Activated CD8-positive, alpha-beta memory T cell treated with anti-CD3 and anti-CD28 coated beads, Interleukin-2, amount 10 ng/mL, durations not matched to agents 7 days and 5 days (primary cell): Measurements from ENCODE around the gene VNN1. TPM values are rescaled to one million over a fixed set of nuclear protein-coding genes. Genes with fewer than 3 reads are reported as not detected.
"Not testable (repeated sequence)": the region's sequence is repeated elsewhere in the genome, so short reads cannot be mapped to it uniquely, and the experiment has no call there.

Experiments used
- ATAC-seq: fragments of 150-1000 bp; cut with Tn5 transposase; one replicate; pipeline ENCODE4 v1.10.0; 2021; ENCODE audit warnings: moderate library complexity
- CTCF ChIA-PET: fragments of 350-600 bp; sonication (Branson Sonifier 250); formaldehyde crosslinking; loops from one replicate; lab custom pipeline; 2021; ENCODE audit warnings: antibody characterized with exemption; lab: Charles Lee
- DNase-seq: peaks from one replicate; pipeline ENCODE4 v3.0.0-alpha.2; 2020
- H3K27ac Mint-ChIP-seq: one replicate; pipeline ENCODE4 v1.8.0; 2021; ENCODE audit warnings: mild to moderate bottlenecking, mixed read lengths
- H3K27me3 Mint-ChIP-seq: one replicate; pipeline ENCODE4 v1.8.0; 2021; ENCODE audit warnings: mixed read lengths
- H3K36me3 Mint-ChIP-seq: one replicate; pipeline ENCODE4 v1.8.0; 2021; ENCODE audit warnings: mild to moderate bottlenecking, mixed read lengths
- H3K4me1 Mint-ChIP-seq: one replicate; pipeline ENCODE4 v1.8.0; 2021; ENCODE audit warnings: mixed read lengths
- H3K4me3 Mint-ChIP-seq: one replicate; pipeline ENCODE4 v1.8.0; 2021; ENCODE audit warnings: mild to moderate bottlenecking, moderate library complexity, mixed read lengths
- H3K9me3 Mint-ChIP-seq: one replicate; pipeline ENCODE4 v1.8.0; 2022; ENCODE audit warnings: low read depth, mixed read lengths
- total RNA-seq, 2 experiments: library from RNA; stranded (reverse); gene quantifications; one replicate each; pipeline ENCODE4 v1.2.3, GENCODE V29; 2021

Gene VNN1
- total RNA-seq, 2 experiments from 2014 or later = not detected

DNA sequence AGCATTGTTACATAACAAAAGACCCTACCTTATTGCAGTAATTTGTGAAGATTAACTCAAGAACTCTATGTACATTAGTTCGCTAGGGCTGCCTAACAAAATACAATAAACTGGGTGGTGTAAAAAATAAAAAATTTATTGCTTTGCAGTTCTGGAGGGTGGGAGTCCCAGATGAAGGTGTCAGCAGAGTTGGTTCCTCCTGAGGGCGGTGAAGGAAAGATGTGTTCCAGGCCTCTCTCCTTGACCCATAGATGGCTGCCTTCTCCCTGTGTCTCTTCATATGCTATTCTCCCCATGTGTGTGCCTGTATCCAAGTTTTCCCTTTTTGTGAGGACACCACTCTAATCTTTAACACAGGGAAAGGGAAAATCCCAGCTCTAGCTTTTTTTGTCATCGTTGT, 305 bp upstream of the VNN1 start:
- Mint-ChIP-seq H3K4me3 (no peak overlapping the region), H3K4me1 (no peaks in the 10 kb centered on the region), H3K27me3 (peaks cover 8% of the 10 kb centered on the region), H3K36me3 (no peaks in the 10 kb centered on the region), H3K27ac (no peak overlapping the region), H3K9me3 (no peaks in the 10 kb centered on the region)
- no peak for ATAC-seq
- CTCF ChIA-PET = no interaction called here
- no peak for DNase-seq

GRCh38 chr6:132712366-132712765, 1.5 kb downstream of the VNN1 start:
- peaks cover 18% of the 10 kb centered on the region for H3K27me3 Mint-ChIP-seq
- H3K27ac Mint-ChIP-seq = no peak overlapping the region
- H3K36me3 Mint-ChIP-seq = no peaks in the 10 kb centered on the region
- H3K4me3 Mint-ChIP-seq = no peak overlapping the region
- DNase-seq = no peak
- no peaks in the 10 kb centered on the region for H3K4me1 Mint-ChIP-seq
- ATAC-seq = no peak
- CTCF ChIA-PET = interaction anchor here (1.1 to 1.2 kb wide), 2 partner anchors 16 to 51 kb away, joined by 3 read pairs; no protein-coding TSS in a partner anchor
- no peaks in the 10 kb centered on the region for H3K9me3 Mint-ChIP-seq

- peaks cover 39% of the 10 kb centered on the region for H3K27me3 Mint-ChIP-seq
- H3K4me1 Mint-ChIP-seq = no peaks in the 10 kb centered on the region
- H3K27ac Mint-ChIP-seq = no peak overlapping the region
- CTCF ChIA-PET = no interaction called here
- no peaks in the 10 kb centered on the region for H3K36me3 Mint-ChIP-seq
- H3K4me3 Mint-ChIP-seq = no peak overlapping the region
- ATAC-seq (no peak), DNase-seq (no peak)
- H3K9me3 Mint-ChIP-seq = peaks cover 6% of the 10 kb centered on the region
These were observed 5.1 kb downstream of the VNN1 start for GRCh38 chr6:132708771-132709170.

DNA sequence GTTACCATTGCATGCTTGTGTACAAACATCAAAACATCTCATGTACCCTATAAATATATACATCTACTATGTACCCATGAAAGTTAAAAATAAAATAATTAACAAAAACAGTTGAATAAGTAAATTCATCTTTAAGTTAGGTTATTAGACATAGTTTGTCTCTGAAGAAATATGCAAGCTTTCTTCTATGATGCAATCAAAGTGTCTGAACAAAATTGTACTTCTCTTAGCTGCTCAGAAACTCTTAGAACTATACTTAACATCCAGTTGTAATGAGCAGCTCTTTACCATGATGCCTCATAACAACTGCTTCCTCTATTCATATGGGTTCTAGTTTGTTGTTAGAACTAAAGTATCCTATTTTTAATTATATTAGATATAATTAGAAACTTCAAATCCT, 5.9 kb downstream of the VNN1 start:
- no peaks in the 10 kb centered on the region for H3K36me3 Mint-ChIP-seq
- peaks cover 9% of the 10 kb centered on the region for H3K9me3 Mint-ChIP-seq
- peaks cover 44% of the 10 kb centered on the region for H3K27me3 Mint-ChIP-seq
- CTCF ChIA-PET = no interaction called here
- H3K4me1 Mint-ChIP-seq = no peaks in the 10 kb centered on the region
- H3K4me3 Mint-ChIP-seq = no peak overlapping the region
- no peak for DNase-seq
- no peak for ATAC-seq
- no peak overlapping the region for H3K27ac Mint-ChIP-seq

GRCh38 chr6:132706756-132707155, 7.1 kb downstream of the VNN1 start:
- ATAC-seq, CTCF ChIA-PET, H3K9me3 Mint-ChIP-seq, H3K4me1 Mint-ChIP-seq, DNase-seq, H3K4me3 Mint-ChIP-seq, H3K36me3 Mint-ChIP-seq, H3K27ac Mint-ChIP-seq: not testable (repeated sequence)
- H3K27me3 Mint-ChIP-seq = peaks cover 48% of the 10 kb centered on the region

GRCh38 chr6:132703936-132704335, 9.9 kb downstream of the VNN1 start:
- no peaks in the 10 kb centered on the region for H3K4me1 Mint-ChIP-seq
- H3K36me3 Mint-ChIP-seq = no peaks in the 10 kb centered on the region
- DNase-seq = no peak
- peaks cover 9% of the 10 kb centered on the region for H3K9me3 Mint-ChIP-seq
- CTCF ChIA-PET = no interaction called here
- peaks cover 56% of the 10 kb centered on the region for H3K27me3 Mint-ChIP-seq
- no peak overlapping the region for H3K27ac Mint-ChIP-seq
- H3K4me3 Mint-ChIP-seq = no peak overlapping the region
- no peak for ATAC-seq

DNA sequence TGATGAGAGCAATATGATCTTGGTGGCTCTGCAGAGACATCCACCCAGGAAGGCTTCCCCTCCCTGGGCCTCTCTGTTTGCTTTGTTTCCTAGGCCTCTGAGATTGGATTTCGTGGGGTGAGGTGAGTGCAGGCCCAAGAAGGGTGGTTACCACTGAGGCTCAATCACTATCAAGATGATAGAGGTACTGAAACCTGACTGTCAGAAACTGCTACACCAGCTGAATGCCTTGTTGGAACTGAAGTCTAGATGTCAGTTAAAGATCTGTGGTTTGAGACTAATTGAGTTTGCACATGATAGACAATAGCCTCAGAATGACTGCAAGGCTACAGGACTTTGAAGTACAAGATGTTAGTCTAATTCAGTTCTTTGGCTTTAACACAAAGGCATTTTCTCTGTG, 15.2 kb downstream of the VNN1 start:
- DNase-seq = no peak
- Mint-ChIP-seq H3K27ac (no peak overlapping the region), H3K27me3 (peaks cover 26% of the 10 kb centered on the region), H3K4me1 (peaks cover 1% of the 10 kb centered on the region), H3K9me3 (peaks cover 10% of the 10 kb centered on the region), H3K36me3 (peaks cover 3% of the 10 kb centered on the region), H3K4me3 (no peak overlapping the region)
- CTCF ChIA-PET = no interaction called here
- ATAC-seq = peak; percentile 42

- H3K27ac Mint-ChIP-seq = no peak overlapping the region
- CTCF ChIA-PET = interaction anchor here (2.2 kb wide), 1 partner anchor 26 kb away, joined by 5 read pairs; no protein-coding TSS in a partner anchor
- H3K36me3 Mint-ChIP-seq = peaks cover 3% of the 10 kb centered on the region
These were observed 18.1 kb downstream of the VNN1 start for GRCh38 chr6:132695773-132696172.

DNA sequence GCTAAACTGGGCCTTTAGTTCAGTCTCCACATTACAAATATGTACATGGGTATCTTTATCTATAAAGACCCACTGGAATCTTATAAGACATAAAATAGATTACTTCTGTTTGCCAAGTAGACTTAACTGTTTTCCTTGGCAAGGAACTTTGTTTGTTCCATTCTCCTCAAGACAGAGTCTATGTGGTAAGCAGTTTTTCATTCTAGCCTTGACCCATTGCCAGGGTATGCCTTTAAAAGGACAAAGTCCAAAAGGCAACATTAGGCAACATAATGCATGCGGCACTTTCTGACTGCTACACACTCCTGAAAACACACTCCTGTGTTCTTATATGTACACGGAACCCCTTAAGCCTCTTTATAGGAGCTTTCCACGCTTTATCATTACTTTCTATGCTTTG, 20.4 kb downstream of the VNN1 start:
- Mint-ChIP-seq H3K27ac (no peak overlapping the region), H3K36me3 (peaks cover 3% of the 10 kb centered on the region), H3K4me1 (peaks cover under 1% of the 10 kb centered on the region), H3K4me3 (no peak overlapping the region), H3K27me3 (peaks cover 36% of the 10 kb centered on the region), H3K9me3 (peaks cover 9% of the 10 kb centered on the region)
- DNase-seq (no peak), ATAC-seq (no peak)
- CTCF ChIA-PET = interaction anchor here (1.2 kb wide), 1 partner anchor 74 kb away, joined by 3 read pairs; no protein-coding TSS in a partner anchor

More at GRCh38 chr6:132695773-132696172, 18.1 kb downstream of the VNN1 start:
- peaks cover 1% of the 10 kb centered on the region for H3K4me1 Mint-ChIP-seq
- peaks cover 23% of the 10 kb centered on the region for H3K27me3 Mint-ChIP-seq
- no peak for DNase-seq
- ATAC-seq = no peak
- H3K4me3 Mint-ChIP-seq = no peak overlapping the region
- peaks cover 9% of the 10 kb centered on the region for H3K9me3 Mint-ChIP-seq

DNA sequence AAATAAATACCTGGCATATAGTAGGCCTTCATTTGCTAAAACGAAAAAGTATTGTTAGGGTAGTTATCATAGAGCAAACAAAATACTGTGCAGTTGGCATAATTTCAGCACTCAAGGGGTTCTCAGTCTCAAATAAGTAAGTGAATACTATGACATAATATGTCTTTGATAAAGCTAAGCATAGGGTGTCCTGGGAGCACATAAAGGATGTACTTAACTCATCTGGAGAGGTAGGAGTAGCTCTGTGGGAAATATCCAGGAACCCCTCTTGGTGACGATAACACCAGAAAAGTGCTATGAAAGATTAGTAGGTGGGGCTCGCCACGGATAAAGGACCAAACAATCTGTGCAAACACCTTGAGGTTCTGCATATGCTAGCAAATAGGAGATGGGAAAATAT, 23.2 kb downstream of the VNN1 start:
- Mint-ChIP-seq H3K4me1 (no peaks in the 10 kb centered on the region), H3K27me3 (peaks cover 44% of the 10 kb centered on the region), H3K4me3 (no peak overlapping the region), H3K36me3 (peaks cover 1% of the 10 kb centered on the region), H3K27ac (no peak overlapping the region), H3K9me3 (peaks cover 1% of the 10 kb centered on the region)
- DNase-seq (no peak), ATAC-seq (no peak)
- CTCF ChIA-PET = no interaction called here

GRCh38 chr6:132687306-132687705, 26.5 kb downstream of the VNN1 start:
- Mint-ChIP-seq H3K27ac (no peak overlapping the region), H3K27me3 (peaks cover 53% of the 10 kb centered on the region), H3K4me3 (no peak overlapping the region), H3K36me3 (no peaks in the 10 kb centered on the region), H3K4me1 (no peaks in the 10 kb centered on the region), H3K9me3 (no peaks in the 10 kb centered on the region)
- ATAC-seq (no peak), DNase-seq (no peak)
- CTCF ChIA-PET = no interaction called here

DNA sequence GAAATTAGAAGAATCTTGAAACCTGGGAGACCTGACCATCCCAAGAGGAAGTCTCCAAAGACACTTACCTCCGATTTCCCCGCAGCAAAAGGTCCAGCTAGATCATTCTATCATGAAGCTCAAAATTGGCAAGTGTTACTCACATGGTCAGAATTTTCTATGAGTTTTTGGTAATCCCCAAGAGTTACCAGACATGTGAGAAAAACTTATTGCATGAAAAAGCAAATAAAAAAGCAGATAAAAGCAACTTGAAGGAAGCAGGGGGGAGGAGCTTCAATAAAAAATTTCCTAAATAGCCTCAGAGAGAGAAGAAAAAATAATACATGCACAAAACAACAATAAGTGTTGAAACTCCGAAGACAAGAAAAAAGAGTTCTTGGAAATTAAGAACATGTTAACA, 27.3 kb downstream of the VNN1 start:
- Mint-ChIP-seq H3K4me3 (no peak overlapping the region), H3K27me3 (peaks cover 56% of the 10 kb centered on the region), H3K27ac (no peak overlapping the region), H3K36me3 (no peaks in the 10 kb centered on the region), H3K4me1 (no peaks in the 10 kb centered on the region), H3K9me3 (no peaks in the 10 kb centered on the region)
- no peak for ATAC-seq
- no peak for DNase-seq
- CTCF ChIA-PET = no interaction called here

DNA sequence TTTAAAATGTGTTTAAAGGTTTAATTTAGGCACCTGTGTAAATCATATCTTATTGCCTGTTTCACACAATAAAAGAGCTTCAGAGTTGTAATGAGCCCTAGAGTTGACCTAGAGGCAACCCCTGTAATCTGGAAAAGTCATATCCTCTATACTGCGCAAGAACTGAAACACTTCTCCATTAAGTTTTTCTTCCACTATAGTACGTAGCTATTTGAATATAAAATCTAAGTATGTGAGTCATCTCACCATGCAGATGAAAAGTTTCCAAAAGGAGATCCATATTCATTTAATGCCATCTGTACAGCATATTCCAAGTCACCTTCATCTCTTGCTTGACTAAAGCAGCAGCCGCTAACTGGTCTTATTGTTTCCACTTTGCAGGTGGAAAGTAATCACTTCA, 28.8 kb downstream of the VNN1 start:
- DNase-seq (no peak), ATAC-seq (no peak)
- Mint-ChIP-seq H3K4me1 (no peaks in the 10 kb centered on the region), H3K27ac (no peak overlapping the region), H3K9me3 (no peaks in the 10 kb centered on the region), H3K36me3 (no peaks in the 10 kb centered on the region), H3K27me3 (peaks cover 45% of the 10 kb centered on the region), H3K4me3 (no peak overlapping the region)
- CTCF ChIA-PET = no interaction called here

DNA sequence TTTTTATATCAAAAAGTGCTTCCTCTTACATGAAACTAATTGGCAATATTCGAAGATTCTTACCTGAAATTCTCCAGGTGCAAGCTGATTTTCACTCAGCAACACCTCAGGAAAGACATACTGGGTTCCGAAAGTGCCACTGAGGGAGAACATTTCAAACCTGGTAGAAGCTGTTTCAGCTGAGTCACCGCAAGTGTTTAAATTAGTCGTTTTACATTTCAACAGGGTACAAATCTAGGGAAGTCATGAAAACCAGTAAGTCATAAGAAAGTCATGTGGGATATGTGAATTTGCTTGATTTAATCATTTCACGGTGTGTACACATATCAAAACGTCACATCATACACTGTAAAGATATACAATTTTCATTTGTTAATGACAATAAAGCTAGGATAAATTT, 29.6 kb downstream of the VNN1 start:
- no peak overlapping the region for H3K4me3 Mint-ChIP-seq

GRCh38 chr6:132683543-132683942, 30.3 kb downstream of the VNN1 start:
- Mint-ChIP-seq H3K9me3 (no peaks in the 10 kb centered on the region), H3K4me1 (peaks cover 10% of the 10 kb centered on the region), H3K27me3 (peaks cover 39% of the 10 kb centered on the region), H3K27ac (no peak overlapping the region), H3K36me3 (no peaks in the 10 kb centered on the region), H3K4me3 (no peak overlapping the region)
- no peak for DNase-seq
- CTCF ChIA-PET = no interaction called here
- no peak for ATAC-seq

More for the DNA sequence above, 29.6 kb downstream of the VNN1 start:
- H3K9me3 Mint-ChIP-seq = no peaks in the 10 kb centered on the region
- H3K27me3 Mint-ChIP-seq = peaks cover 38% of the 10 kb centered on the region
- DNase-seq (no peak), ATAC-seq (no peak)
- H3K27ac Mint-ChIP-seq = no peak overlapping the region
- no peaks in the 10 kb centered on the region for H3K36me3 Mint-ChIP-seq
- CTCF ChIA-PET = no interaction called here
- H3K4me1 Mint-ChIP-seq = peaks cover 4% of the 10 kb centered on the region
